ENCODE results near the gene NPHP1. TPM values are rescaled to one million over a fixed set of nuclear protein-coding genes. Genes with fewer than 3 reads are reported as not detected.

Gene NPHP1
- total and polyA plus RNA-seq, 2 donors (not counting 3 experiments of a cell fraction or from before 2014, with no cell fraction given), result 2.3 to 5.9 TPM

DNA sequence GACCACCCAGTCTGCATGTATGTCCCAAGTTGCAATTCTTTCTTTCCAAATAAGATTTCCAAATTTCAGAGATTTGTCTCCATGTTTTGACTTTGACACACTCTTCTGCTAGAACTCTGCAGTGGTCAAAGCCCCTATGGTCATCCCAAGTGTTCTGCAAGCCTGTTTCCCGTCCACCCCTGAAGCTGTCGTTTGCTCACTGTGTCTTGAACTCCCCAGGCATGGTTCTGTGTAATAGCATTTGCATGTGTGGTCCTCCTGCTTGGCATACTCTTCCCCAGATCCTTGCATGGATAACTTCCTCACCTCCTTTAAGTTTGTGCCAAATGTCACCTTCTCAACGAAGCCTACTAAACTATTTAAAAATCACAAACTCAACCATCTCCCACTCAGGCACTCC is 11.4 kb upstream of the NPHP1 start:
- no peaks in the 10 kb centered on the region for H4K20me1 ChIP-seq (replicated peaks; ENCODE audit: control insufficient read depth, extremely low read depth, insufficient read depth, low read length)
- no peak overlapping the region for H3K9ac ChIP-seq (replicated peaks; ENCODE audit: extremely low read depth, insufficient read depth, low read length)
- DNase-seq (ENCODE audit: low read depth, low spot score), result no peak
- dilution Hi-C loops (cut with MboI; ENCODE audit: extremely low pct_ligation_motif_present, low sequenced_read_pairs) (no loop called here), intact Hi-C loops (cut with micrococcal nuclease) (no loop called here)
- no peak overlapping the region for H2AFZ ChIP-seq (ENCODE audit: low read depth, low read length)
- no peaks in the 10 kb centered on the region for H3K9me1 ChIP-seq (replicated peaks; ENCODE audit: control insufficient read depth, extremely low read depth, insufficient read depth, low read length)
- H3K4me3 ChIP-seq (replicated peaks in 1 of 3; ENCODE audit: insufficient read depth in 1 of 3, low read depth in 1 of 3, low read length in 3 of 3), result no peak overlapping the region
- FAIRE-seq, result no peak
- H3K27me3 ChIP-seq (ENCODE audit: control insufficient read depth in 2 of 2, insufficient read depth in 2 of 2, low read length in 2 of 2), result peaks cover 32 to 40% of the 10 kb centered on the region in 2 experiments
- peaks cover 6% of the 10 kb centered on the region for H3K4me1 ChIP-seq (ENCODE audit: control insufficient read depth, extremely low read depth, insufficient read depth, low read length)
- H3K9me3 ChIP-seq (replicated peaks; ENCODE audit: control insufficient read depth, insufficient read depth, low read length), result no peaks in the 10 kb centered on the region
- POLR2A ChIA-PET, result no interaction called here
- peaks cover 8% of the 10 kb centered on the region for H3K79me2 ChIP-seq (ENCODE audit: control insufficient read depth, insufficient read depth, low read length)
- BruUV-seq (replicated peaks), result no TSS peak
- no peak for TF ChIP-seq POLR2A (IDR thresholded peaks at IDR 0.05; ENCODE audit: low read depth, low read length)
- TF ChIP-seq MYC (IDR thresholded peaks at IDR 0.05; ENCODE audit: low read depth, low read length), result no peak
- TF ChIP-seq POLR2AphosphoS5 (IDR thresholded peaks at IDR 0.05; ENCODE audit: insufficient read depth, low read depth, low read length), result no peak
- TF ChIP-seq, protein P1, sequence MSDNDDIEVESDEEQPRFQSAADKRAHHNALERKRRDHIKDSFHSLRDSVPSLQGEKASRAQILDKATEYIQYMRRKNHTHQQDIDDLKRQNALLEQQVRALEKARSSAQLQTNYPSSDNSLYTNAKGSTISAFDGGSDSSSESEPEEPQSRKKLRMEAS (IDR thresholded peaks at IDR 0.05; ENCODE audit: insufficient read depth, insufficient read length), result no peak
- TF ChIP-seq JUN (IDR thresholded peaks at IDR 0.05; ENCODE audit: borderline replicate concordance, insufficient read depth, insufficient read length, low read depth), result no peak
- TF ChIP-seq GATA2 (IDR thresholded peaks at IDR 0.05; ENCODE audit: insufficient read depth, insufficient read length, low read depth, low read length), result no peak
- peak; percentile 26 for TF ChIP-seq EZH2 (IDR thresholded peaks at IDR 0.05; ENCODE audit: borderline replicate concordance, low read depth, low read length, severe bottlenecking)
- TF ChIP-seq, protein P2, sequence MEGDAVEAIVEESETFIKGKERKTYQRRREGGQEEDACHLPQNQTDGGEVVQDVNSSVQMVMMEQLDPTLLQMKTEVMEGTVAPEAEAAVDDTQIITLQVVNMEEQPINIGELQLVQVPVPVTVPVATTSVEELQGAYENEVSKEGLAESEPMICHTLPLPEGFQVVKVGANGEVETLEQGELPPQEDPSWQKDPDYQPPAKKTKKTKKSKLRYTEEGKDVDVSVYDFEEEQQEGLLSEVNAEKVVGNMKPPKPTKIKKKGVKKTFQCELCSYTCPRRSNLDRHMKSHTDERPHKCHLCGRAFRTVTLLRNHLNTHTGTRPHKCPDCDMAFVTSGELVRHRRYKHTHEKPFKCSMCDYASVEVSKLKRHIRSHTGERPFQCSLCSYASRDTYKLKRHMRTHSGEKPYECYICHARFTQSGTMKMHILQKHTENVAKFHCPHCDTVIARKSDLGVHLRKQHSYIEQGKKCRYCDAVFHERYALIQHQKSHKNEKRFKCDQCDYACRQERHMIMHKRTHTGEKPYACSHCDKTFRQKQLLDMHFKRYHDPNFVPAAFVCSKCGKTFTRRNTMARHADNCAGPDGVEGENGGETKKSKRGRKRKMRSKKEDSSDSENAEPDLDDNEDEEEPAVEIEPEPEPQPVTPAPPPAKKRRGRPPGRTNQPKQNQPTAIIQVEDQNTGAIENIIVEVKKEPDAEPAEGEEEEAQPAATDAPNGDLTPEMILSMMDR (IDR thresholded peaks at IDR 0.05; ENCODE audit: extremely low read depth in 1 of 2, insufficient read depth in 1 of 2, low read depth in 1 of 2, low read length in 2 of 2), result no peak
- H3K4me2 ChIP-seq (ENCODE audit: insufficient read depth, low read length), result no peak overlapping the region
- CTCF ChIA-PET, result no interaction called here
- no peak overlapping the region for H3K27ac ChIP-seq (ENCODE audit: insufficient read depth, low read depth, low read length)
- H3K36me3 ChIP-seq (ENCODE audit: control insufficient read depth in 2 of 2, extremely low read depth in 1 of 2, insufficient read depth in 2 of 2, low read length in 2 of 2), result no peaks in the 10 kb centered on the region
